Heart right ventricle (tissue), 16 donors: ENCODE data around the gene ARCN1. TPM values are rescaled to one million over a fixed set of nuclear protein-coding genes. Genes with fewer than 3 reads are reported as not detected.

Experiments used
- ATAC-seq, 8 donors: fragments of 200-7000 bp; cut with Tn5 transposase; one replicate each; pipeline ENCODE4 v1.9.1; 2020; ENCODE audit warnings: mild to moderate bottlenecking in 8 of 8, moderate library complexity in 8 of 8, moderate number of reproducible peaks in 1 of 8
- DNase-seq, 2 donors: peaks; one replicate each; pipeline ENCODE4 v3.0.0-alpha.2; 2020
- H3K27ac ChIP-seq, 10 donors: fragments of 200-600 bp; sonication (generic) in 2 of 10; one replicate each; pipeline versions ENCODE4 v1.5.0 to v1.8.0; 2020 to 2022; ENCODE audit warnings: mild to moderate bottlenecking in 3 of 10
- H3K27me3 ChIP-seq, 7 donors: fragments of 200-600 bp; one replicate each; pipeline ENCODE4 v1.8.0; 2021 to 2022; ENCODE audit warnings: mild to moderate bottlenecking in 2 of 7
- H3K36me3 ChIP-seq, 9 donors: fragments of 200-600 bp; sonication (generic) in 1 of 9; one replicate each; pipeline versions ENCODE4 v1.5.0 to v1.8.0; 2020 to 2022; ENCODE audit warnings: mild to moderate bottlenecking in 2 of 9
- H3K4me1 ChIP-seq, 9 donors: fragments of 200-600 bp; sonication (generic) in 1 of 9; one replicate each; pipeline versions ENCODE4 v1.5.0 to v1.8.0; 2020 to 2022; ENCODE audit warnings: mild to moderate bottlenecking in 4 of 9
- H3K4me3 ChIP-seq, 10 donors: fragments of 200-600 bp; sonication (generic) in 2 of 10; one replicate each; pipeline versions ENCODE4 v1.5.0 to v1.8.0; 2020 to 2022; ENCODE audit warnings: mild to moderate bottlenecking in 7 of 10, moderate library complexity in 2 of 10
- H3K9me3 ChIP-seq, 11 donors: fragments of 200-600 bp in 10 of 11; sonication (generic) in 2 of 11; one replicate each; pipeline versions ENCODE4 v1.5.0 to v1.8.0; 2013 to 2022; ENCODE audit warnings: mild to moderate bottlenecking in 2 of 11, control low read depth in 1 of 11, moderate library complexity in 1 of 11
- CTCF ChIP-seq, 9 donors: fragments of 200-600 bp; sonication (generic) in 2 of 9; IDR thresholded peaks; one replicate each; pipeline versions ENCODE4 v1.5.0 to v1.8.0; 2021 to 2022; ENCODE audit warnings: antibody characterized with exemption in 9 of 9, mild to moderate bottlenecking in 5 of 9, moderate library complexity in 1 of 9
- WGBS, 2 donors: extraction: QIAGEN DNeasy Blood & Tissue Kit; methylation state at CpG; one replicate each; pipeline ENCODE4 v1.1.7; 2013; ENCODE audit warnings: inconsistent platforms in 1 of 2; 5-methylcytosine and 5-hydroxymethylcytosine counted together
- intact Hi-C, 10 donors: fragments of 100-400 bp; cut with DNase I; formaldehyde crosslinking; loops; one replicate each; pipeline versions ENCODE4 v1.11.1 to v1.14.2; 2022
- polyA plus RNA-seq, 2 donors: library from polyadenylated mRNA; stranded (reverse); fragments of 200-250 nt; gene quantifications; one replicate each; pipeline ENCODE4 v1.2.3, GENCODE V29; 2013
- total RNA-seq, 10 donors: library from RNA; stranded (reverse); fragmentation: NEBNext Ultra II Directional in 3 of 10; extraction: Animal tissue kit (Norgen Biotek cat#: 25700) in 3 of 10; gene quantifications; one replicate each; pipeline versions ENCODE4 v1.2.1 to v1.2.4, GENCODE V29; 2021 to 2023
- donor health status: Arrhythmogenic right ventricular cardiomyopathy.
- donor health status: ischemic (EF 13 %, LVEDD 7.1; RV severe dilation, severe dysfunction).
- donor health status: healthy with polysubstance abuse.
- donor health status: DM: no; HTN: yes; CAD: no.
- donor health status: DM: no; HTN: no; CAD: no.
- donor health status: ischemic (EF 25% LVEDD 6.9; RV normal size, moderate dysfunction).
- donor health status: ischemic (EF 25% LVEDD 5.7; RV mildly dilated, moderate dysfunction).
- donor health status: healthy.
- donor health status: DM: yes; HTN: yes; CAD: no.
- donor health status: Ischemic cardiomyopathy.
- donor health status: ischemic (EF 35%, LVEDD 5.7; RV mildly dilated, moderate dysfunction).
- donor health status: nonischemic (EF 11% LVEDD 7.7; RV severe dilation, severe dysfunction).
- donor health status: DM: yes; HTN: yes; CAD: no.
- donor health status: PGD.
- donor health status: ischemic (EF 29% LVEDD 5.4; RV normal size, mild dysfunction).
- donor health status: nonischemic (EF 23%, LVEDD 6.1; RV moderate dilation, normal function).

Gene ARCN1
- total and polyA plus RNA-seq, 12 donors, result 48.8 to 122 (median 94.5) TPM

DNA sequence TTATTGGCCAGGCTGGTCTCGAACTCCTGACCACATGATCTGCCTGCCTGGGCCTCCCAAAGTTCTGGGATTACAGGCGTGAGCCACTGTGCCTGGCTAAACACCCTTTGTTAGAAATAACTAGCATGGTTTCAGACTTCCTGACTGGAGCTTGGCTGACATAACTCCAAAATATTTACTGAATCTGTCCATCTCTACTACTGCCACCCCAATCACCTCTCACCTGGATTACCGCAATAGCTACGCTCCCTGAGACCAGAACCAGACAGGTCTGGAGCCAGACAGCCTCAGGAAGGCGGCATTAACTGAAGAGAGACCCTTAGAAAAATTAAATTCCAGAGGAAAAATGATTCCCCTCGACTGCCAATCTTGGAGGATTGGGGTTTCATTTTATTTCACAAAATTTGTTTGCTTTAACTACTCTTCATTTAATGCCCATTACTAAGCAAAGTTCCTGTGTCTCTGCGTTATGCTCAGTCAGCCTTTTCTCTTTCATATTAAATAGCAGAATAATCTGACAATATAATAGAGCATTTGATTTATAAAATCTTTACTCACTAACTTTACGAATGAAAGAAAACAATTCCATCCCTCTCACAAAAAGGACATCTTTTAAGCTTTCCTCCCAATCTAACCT is 28.1 kb upstream of the ARCN1 start:
- no peaks in the 10 kb centered on the region for H3K4me1 ChIP-seq
- ATAC-seq, result no peak
- H3K27ac ChIP-seq, result no peak overlapping the region
- H3K4me3 ChIP-seq, result no peak overlapping the region
- no peaks in the 10 kb centered on the region for H3K27me3 ChIP-seq
- TF ChIP-seq CTCF (IDR thresholded peaks at IDR 0.05), result no peak
- intact Hi-C loops, result no loop called here
- peaks cover 0 to 85% (median 15%) of the 10 kb centered on the region in 9 donors for H3K36me3 ChIP-seq
- 92 to 95% methylated on average over 8 of the region's 8 CpGs for WGBS, 2 donors
- no peak for DNase-seq
- no peaks in the 10 kb centered on the region for H3K9me3 ChIP-seq

GRCh38 chr11:118544647-118545010 is 27.6 kb upstream of the ARCN1 start:
- 87 to 93% methylated on average over 3 of the region's 3 CpGs for WGBS, 2 donors
- TF ChIP-seq CTCF (IDR thresholded peaks at IDR 0.05), result no peak

DNA sequence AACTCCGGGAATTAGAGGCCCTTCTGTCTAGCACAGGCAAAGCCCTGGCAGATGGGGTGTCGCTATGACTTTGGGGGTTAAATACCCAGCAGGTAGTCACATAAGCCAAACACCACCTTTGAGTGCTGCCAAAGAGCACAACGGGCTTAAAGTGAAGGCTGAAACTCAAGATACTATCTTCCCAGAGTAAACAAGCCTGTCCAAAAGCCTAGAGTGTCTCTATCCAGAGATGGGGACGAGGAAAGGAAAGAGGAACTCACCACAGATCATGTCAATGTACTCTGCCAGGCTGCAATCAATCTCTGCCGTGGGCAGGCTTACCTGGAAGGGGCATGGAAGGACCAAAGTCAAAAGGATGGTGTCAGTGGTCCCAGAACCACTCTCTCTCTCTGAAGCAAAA is 26.7 kb upstream of the ARCN1 start:
- WGBS, 2 donors, result 84 to 91% methylated on average over 5 of the region's 5 CpGs
- intact Hi-C loops, result no loop called here
- TF ChIP-seq CTCF (IDR thresholded peaks at IDR 0.05), result no peak
- Histone ChIP-seq H3K4me1 (no peaks in the 10 kb centered on the region), H3K9me3 (no peaks in the 10 kb centered on the region), H3K36me3 (peaks cover 0 to 95% (median 21%) of the 10 kb centered on the region in 9 donors), H3K4me3 (no peak overlapping the region), H3K27ac (no peak overlapping the region), H3K27me3 (no peaks in the 10 kb centered on the region)
- no peak for ATAC-seq
- no peak for DNase-seq

More at GRCh38 chr11:118544647-118545010, 27.6 kb upstream of the ARCN1 start:
- no peak overlapping the region for H3K4me3 ChIP-seq
- H3K27ac ChIP-seq, result no peak overlapping the region
- ATAC-seq, result no peak
- H3K27me3 ChIP-seq, result no peaks in the 10 kb centered on the region
- no peaks in the 10 kb centered on the region for H3K4me1 ChIP-seq
- intact Hi-C loops, result no loop called here
- peaks cover 0 to 90% (median 20%) of the 10 kb centered on the region in 9 donors for H3K36me3 ChIP-seq
- DNase-seq, result no peak
- H3K9me3 ChIP-seq, result no peaks in the 10 kb centered on the region

- Histone ChIP-seq H3K36me3 (peaks cover 0 to 95% (median 34%) of the 10 kb centered on the region in 9 donors), H3K4me1 (no peaks in the 10 kb centered on the region), H3K4me3 (no peak overlapping the region), H3K9me3 (no peaks in the 10 kb centered on the region), H3K27me3 (no peaks in the 10 kb centered on the region), H3K27ac (no peak overlapping the region)
- ATAC-seq (no peak), DNase-seq (no peak)
- no peak for TF ChIP-seq CTCF (IDR thresholded peaks at IDR 0.05)
- WGBS, 2 donors, result 95 to 97% methylated on average over 2 of the region's 2 CpGs
- intact Hi-C loops, result no loop called here
Measured at GRCh38 chr11:118547132-118547531, 25.1 kb upstream of the ARCN1 start.
